ENCODE results near the gene FAM25A.
"Not testable (repeated sequence)": the region's sequence is repeated elsewhere in the genome, so short reads cannot be mapped to it uniquely, and the experiment has no call there.

FAM25A gene

GRCh38 chr10:86988520-86988919 lies 31.6 kb upstream of the FAM25A start:
- Histone ChIP-seq H3K79me2 (ENCODE audit: low read length) (no peaks in the 10 kb centered on the region), H3F3A (ENCODE audit: insufficient read depth, low read length) (no peaks in the 10 kb centered on the region), H3K9me2 (replicated peaks; ENCODE audit: insufficient read depth, low read length) (no peaks in the 10 kb centered on the region), H3K9me3 (replicated peaks; ENCODE audit: insufficient read depth, low read length) (no peaks in the 10 kb centered on the region), H3K36me3 (replicated peaks; ENCODE audit: insufficient read depth, low read length) (no peaks in the 10 kb centered on the region), H3K4me1 (ENCODE audit: low read length) (no peaks in the 10 kb centered on the region), H3K4me3 (ENCODE audit: low read length) (no peak overlapping the region), H3K9ac (ENCODE audit: low read length) (no peak overlapping the region), H3K27ac (ENCODE audit: low read length) (no peak overlapping the region), H2AFZ (ENCODE audit: low read length) (no peak overlapping the region), H3K27me3 (replicated peaks; ENCODE audit: insufficient read depth, low read length) (no peaks in the 10 kb centered on the region), H3K4me2 (ENCODE audit: low read depth, low read length) (no peak overlapping the region), H4K20me1 (ENCODE audit: insufficient read depth, low read length) (no peaks in the 10 kb centered on the region)
- TF ChIP-seq EZH2 (optimal IDR thresholded peaks at IDR 0.05; ENCODE audit: low read depth, low read length) (no peak), CTCF (IDR thresholded peaks at IDR 0.05; ENCODE audit: low read length) (no peak), EZH2phosphoT487 (IDR thresholded peaks at IDR 0.05; ENCODE audit: low read length) (no peak)
- DNase-seq: no peak

- H3K9me2 ChIP-seq (replicated peaks; ENCODE audit: insufficient read depth, low read length); H3K9me3 ChIP-seq (replicated peaks; ENCODE audit: insufficient read depth, low read length); H3K27me3 ChIP-seq (replicated peaks; ENCODE audit: insufficient read depth, low read length); DNase-seq; H3K79me2 ChIP-seq (ENCODE audit: low read length); H3K27ac ChIP-seq (ENCODE audit: low read length); H4K20me1 ChIP-seq (ENCODE audit: insufficient read depth, low read length); H3K4me2 ChIP-seq (ENCODE audit: low read depth, low read length); H3K9ac ChIP-seq (ENCODE audit: low read length); H3K4me1 ChIP-seq (ENCODE audit: low read length); H2AFZ ChIP-seq (ENCODE audit: low read length); H3K36me3 ChIP-seq (replicated peaks; ENCODE audit: insufficient read depth, low read length); H3F3A ChIP-seq (ENCODE audit: insufficient read depth, low read length); H3K4me3 ChIP-seq (ENCODE audit: low read length): not testable (repeated sequence)
Observed at GRCh38 chr10:86991362-86991761, 28.7 kb upstream of the FAM25A start.

GRCh38 chr10:86992456-86992855 lies 27.6 kb upstream of the FAM25A start:
- no peaks in the 10 kb centered on the region for H3K79me2 ChIP-seq (ENCODE audit: low read length)
- no peak overlapping the region for H2AFZ ChIP-seq (ENCODE audit: low read length)
- no peak overlapping the region for H3K4me2 ChIP-seq (ENCODE audit: low read depth, low read length)
- H3F3A ChIP-seq (ENCODE audit: insufficient read depth, low read length): no peaks in the 10 kb centered on the region
- DNase-seq: no peak
- no peak overlapping the region for H3K27ac ChIP-seq (ENCODE audit: low read length)
- no peaks in the 10 kb centered on the region for H3K9me2 ChIP-seq (replicated peaks; ENCODE audit: insufficient read depth, low read length)
- H3K27me3 ChIP-seq (replicated peaks; ENCODE audit: insufficient read depth, low read length): no peaks in the 10 kb centered on the region
- H3K4me3 ChIP-seq (ENCODE audit: low read length): no peak overlapping the region
- no peak overlapping the region for H3K9ac ChIP-seq (ENCODE audit: low read length)
- no peaks in the 10 kb centered on the region for H3K4me1 ChIP-seq (ENCODE audit: low read length)
- no peaks in the 10 kb centered on the region for H3K36me3 ChIP-seq (replicated peaks; ENCODE audit: insufficient read depth, low read length)
- H4K20me1 ChIP-seq (ENCODE audit: insufficient read depth, low read length): no peaks in the 10 kb centered on the region
- H3K9me3 ChIP-seq (replicated peaks; ENCODE audit: insufficient read depth, low read length): no peaks in the 10 kb centered on the region
- TF ChIP-seq EZH2 (optimal IDR thresholded peaks at IDR 0.05; ENCODE audit: low read depth, low read length) (no peak), EZH2phosphoT487 (IDR thresholded peaks at IDR 0.05; ENCODE audit: low read length) (no peak), CTCF (IDR thresholded peaks at IDR 0.05; ENCODE audit: low read length) (no peak)

GRCh38 chr10:86992929-86993328 lies 27.2 kb upstream of the FAM25A start:
- H3K27me3 ChIP-seq (replicated peaks; ENCODE audit: insufficient read depth, low read length): no peaks in the 10 kb centered on the region
- H3K79me2 ChIP-seq (ENCODE audit: low read length): no peaks in the 10 kb centered on the region
- no peaks in the 10 kb centered on the region for H3F3A ChIP-seq (ENCODE audit: insufficient read depth, low read length)
- H4K20me1 ChIP-seq (ENCODE audit: insufficient read depth, low read length): no peaks in the 10 kb centered on the region
- no peak overlapping the region for H2AFZ ChIP-seq (ENCODE audit: low read length)
- H3K4me2 ChIP-seq (ENCODE audit: low read depth, low read length): no peak overlapping the region
- no peaks in the 10 kb centered on the region for H3K4me1 ChIP-seq (ENCODE audit: low read length)
- no peaks in the 10 kb centered on the region for H3K36me3 ChIP-seq (replicated peaks; ENCODE audit: insufficient read depth, low read length)
- no peak overlapping the region for H3K4me3 ChIP-seq (ENCODE audit: low read length)
- DNase-seq: no peak
- no peak overlapping the region for H3K9ac ChIP-seq (ENCODE audit: low read length)
- TF ChIP-seq CTCF (IDR thresholded peaks at IDR 0.05; ENCODE audit: low read length) (no peak), EZH2phosphoT487 (IDR thresholded peaks at IDR 0.05; ENCODE audit: low read length) (no peak), EZH2 (optimal IDR thresholded peaks at IDR 0.05; ENCODE audit: low read depth, low read length) (no peak)
- no peaks in the 10 kb centered on the region for H3K9me3 ChIP-seq (replicated peaks; ENCODE audit: insufficient read depth, low read length)
- no peaks in the 10 kb centered on the region for H3K9me2 ChIP-seq (replicated peaks; ENCODE audit: insufficient read depth, low read length)
- H3K27ac ChIP-seq (ENCODE audit: low read length): no peak overlapping the region

GRCh38 chr10:86999802-87000403 lies 20.2 kb upstream of the FAM25A start:
- not testable (repeated sequence) for H3K27ac ChIP-seq (ENCODE audit: low read length); H3K9ac ChIP-seq (ENCODE audit: low read length); H2AFZ ChIP-seq (ENCODE audit: low read length); H3K4me3 ChIP-seq (ENCODE audit: low read length); H3K27me3 ChIP-seq (replicated peaks; ENCODE audit: insufficient read depth, low read length); DNase-seq; H3K4me2 ChIP-seq (ENCODE audit: low read depth, low read length); H3K4me1 ChIP-seq (ENCODE audit: low read length); H3K36me3 ChIP-seq (replicated peaks; ENCODE audit: insufficient read depth, low read length); H3F3A ChIP-seq (ENCODE audit: insufficient read depth, low read length); H3K9me2 ChIP-seq (replicated peaks; ENCODE audit: insufficient read depth, low read length); H3K79me2 ChIP-seq (ENCODE audit: low read length); H3K9me3 ChIP-seq (replicated peaks; ENCODE audit: insufficient read depth, low read length); H4K20me1 ChIP-seq (ENCODE audit: insufficient read depth, low read length)
